GM18502 (cell line): ENCODE measurements around the gene SAA1.

ENCODE experiments used
- ATAC-seq: cut with Tn5 transposase; IDR thresholded peaks from one replicate; pipeline ENCODE4 v1.9.1; 2021; ENCODE audit warnings: mild to moderate bottlenecking; ENCODE audit not compliant: unreplicated experiment, poor library complexity

SAA1 gene

DNA sequence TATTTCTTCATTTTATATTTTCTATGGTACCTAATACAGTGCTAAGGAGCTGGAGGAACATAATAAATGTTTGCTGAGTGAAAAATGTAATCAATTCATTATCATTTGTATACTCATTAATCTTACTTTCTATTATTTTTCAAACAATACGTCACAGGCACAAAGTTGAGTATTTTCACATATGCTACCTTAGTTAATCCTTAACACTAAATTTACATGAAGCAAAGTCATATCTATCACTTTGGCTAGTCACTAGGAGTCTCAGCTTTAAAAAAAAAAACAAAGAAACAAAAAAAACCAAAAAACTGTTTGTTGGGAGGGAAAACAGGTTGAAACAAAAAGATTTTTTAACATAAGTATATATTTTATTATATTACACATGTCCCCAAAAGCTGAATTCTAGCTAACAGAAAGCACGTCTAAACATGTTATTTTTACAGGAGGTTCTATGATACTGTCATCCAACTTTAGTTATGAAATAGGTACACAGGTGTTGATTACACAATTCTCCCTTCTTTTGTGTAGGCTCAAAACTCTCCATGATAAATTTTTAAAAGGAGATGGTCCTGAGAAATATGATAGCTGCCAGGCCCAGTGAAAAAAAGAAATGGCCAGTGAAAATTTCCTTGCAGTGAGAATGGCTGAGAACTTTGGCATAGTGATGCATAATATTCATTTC is 41.5 kb downstream of the SAA1 start:
- no peak for ATAC-seq

GRCh38 chr11:18308242-18308641 is 42.2 kb downstream of the SAA1 start:
- no peak for ATAC-seq

DNA sequence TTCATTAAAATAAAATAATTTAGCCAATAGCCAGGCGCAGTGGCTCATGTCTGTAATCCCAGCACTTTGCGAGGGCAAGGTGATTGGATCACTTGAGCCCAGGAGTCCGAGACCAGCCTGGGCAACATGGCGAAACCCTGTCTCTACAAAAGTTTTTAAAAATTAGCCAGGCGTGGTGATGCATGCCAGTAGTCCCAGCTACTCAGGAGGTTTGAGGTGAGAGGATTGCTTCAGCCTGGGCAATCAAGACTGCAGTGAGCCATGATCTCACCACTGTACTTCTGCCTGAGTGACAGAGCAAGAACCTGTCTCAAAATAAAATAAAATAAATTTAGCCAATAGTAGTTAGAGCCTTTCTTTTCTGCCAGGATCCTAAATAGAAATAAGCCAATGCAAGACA is 43.6 kb downstream of the SAA1 start:
- ATAC-seq = no peak

- peak; percentile 70 for ATAC-seq
These were observed 44.8 kb downstream of the SAA1 start for GRCh38 chr11:18310800-18311340.

GRCh38 chr11:18312012-18312411 is 45.9 kb downstream of the SAA1 start:
- no peak for ATAC-seq

- ATAC-seq = no peak
These were observed 46.8 kb downstream of the SAA1 start for GRCh38 chr11:18312663-18313420.

- ATAC-seq = no peak
These were observed 48.1 kb downstream of the SAA1 start for GRCh38 chr11:18313965-18314763.

GRCh38 chr11:18314784-18315523 is 48.9 kb downstream of the SAA1 start:
- ATAC-seq = no peak

DNA sequence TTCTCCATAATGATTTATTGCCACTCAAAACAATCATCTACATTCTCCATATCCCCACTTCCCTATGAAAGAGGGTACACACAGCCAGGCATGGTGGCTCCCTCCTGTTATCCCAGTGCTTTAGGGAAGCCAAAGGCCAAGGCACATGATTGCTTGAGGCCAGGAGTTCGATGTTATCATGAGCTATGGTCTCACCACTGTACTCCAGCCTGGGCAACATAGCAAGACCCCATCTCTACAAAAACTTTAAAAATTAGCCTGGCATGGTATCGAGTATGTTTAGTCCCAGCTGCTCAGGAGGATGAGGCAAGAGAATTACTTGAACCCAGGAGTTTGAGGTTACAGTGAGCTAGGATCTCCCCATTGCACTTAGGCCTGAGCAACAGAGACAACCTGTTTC is 49.8 kb downstream of the SAA1 start:
- ATAC-seq = no peak

DNA sequence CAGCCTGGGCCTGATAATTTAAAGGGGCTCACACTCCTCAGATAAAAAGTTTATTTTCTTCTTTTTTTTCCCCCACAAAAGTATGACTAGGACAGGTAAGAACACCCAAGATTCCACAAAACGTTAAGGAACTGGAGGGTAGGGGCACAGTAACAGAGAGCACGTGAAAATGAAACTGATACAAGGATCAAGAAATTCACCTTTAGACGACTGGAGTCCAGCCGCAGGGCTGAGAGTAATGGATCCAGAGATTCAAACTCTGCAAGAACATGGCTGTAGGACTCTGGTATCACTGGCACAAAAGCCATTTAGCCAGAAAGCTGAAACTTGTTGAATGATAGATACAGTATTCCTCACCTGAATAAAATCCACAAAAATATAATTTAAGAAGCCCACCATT is 51.5 kb downstream of the SAA1 start:
- ATAC-seq = no peak
